Esophagus (tissue), 2 donors: Measurements from ENCODE around the gene TMC2. TPM values are rescaled to one million over a fixed set of nuclear protein-coding genes. Genes with fewer than 3 reads are reported as not detected.
"Not testable (repeated sequence)": the region's sequence is repeated elsewhere in the genome, so short reads cannot be mapped to it uniquely, and the experiment has no call there.

Experiments
- H3K27ac ChIP-seq, 2 donors: one replicate each; pipeline ENCODE4 v1.5.1; 2013; ENCODE audit warnings: low read depth in 2 of 2, mild to moderate bottlenecking in 2 of 2, inconsistent platforms in 1 of 2, low read length in 1 of 2, moderate library complexity in 1 of 2
- H3K27me3 ChIP-seq, 2 donors: one replicate each; pipeline ENCODE4 v1.6.1; 2013; ENCODE audit warnings: low read length in 2 of 2, control low read depth in 1 of 2, mild to moderate bottlenecking in 1 of 2; ENCODE audit not compliant: insufficient read depth in 2 of 2, control insufficient read depth in 1 of 2
- H3K36me3 ChIP-seq, 2 donors: one replicate each; pipeline ENCODE4 v1.6.1; 2013; ENCODE audit warnings: low read length in 1 of 2; ENCODE audit not compliant: control insufficient read depth in 2 of 2, insufficient read depth in 2 of 2
- H3K4me1 ChIP-seq, 2 donors: one replicate each; pipeline ENCODE4 v1.6.1; 2013; ENCODE audit warnings: low read length in 1 of 2; ENCODE audit not compliant: control insufficient read depth in 2 of 2, insufficient read depth in 2 of 2
- H3K4me3 ChIP-seq, 2 donors: one replicate each; pipeline ENCODE4 v1.5.1; 2013; ENCODE audit warnings: low read length in 2 of 2, mild to moderate bottlenecking in 2 of 2, low read depth in 1 of 2, moderate library complexity in 1 of 2
- H3K9me3 ChIP-seq, 2 donors: one replicate each; pipeline ENCODE4 v1.6.1; 2013; ENCODE audit warnings: mild to moderate bottlenecking in 2 of 2, low read depth in 1 of 2, low read length in 1 of 2, moderate library complexity in 1 of 2; ENCODE audit not compliant: control insufficient read depth in 2 of 2, insufficient read depth in 1 of 2
- WGBS, 2 donors: extraction: QIAGEN DNeasy Blood & Tissue Kit; methylation state at CpG; one replicate each; pipeline ENCODE4 v1.1.7; 2013; 5-methylcytosine and 5-hydroxymethylcytosine counted together
- polyA plus RNA-seq, 2 donors: library from polyadenylated mRNA; stranded (reverse); fragments of 200-250 nt; gene quantifications; one replicate each; pipeline ENCODE4 v1.2.3, GENCODE V29; 2013
- donor health status: healthy with polysubstance abuse.
- donor health status: Bipolar disorder and iron deficiency.

The TMC2 gene, protein sequence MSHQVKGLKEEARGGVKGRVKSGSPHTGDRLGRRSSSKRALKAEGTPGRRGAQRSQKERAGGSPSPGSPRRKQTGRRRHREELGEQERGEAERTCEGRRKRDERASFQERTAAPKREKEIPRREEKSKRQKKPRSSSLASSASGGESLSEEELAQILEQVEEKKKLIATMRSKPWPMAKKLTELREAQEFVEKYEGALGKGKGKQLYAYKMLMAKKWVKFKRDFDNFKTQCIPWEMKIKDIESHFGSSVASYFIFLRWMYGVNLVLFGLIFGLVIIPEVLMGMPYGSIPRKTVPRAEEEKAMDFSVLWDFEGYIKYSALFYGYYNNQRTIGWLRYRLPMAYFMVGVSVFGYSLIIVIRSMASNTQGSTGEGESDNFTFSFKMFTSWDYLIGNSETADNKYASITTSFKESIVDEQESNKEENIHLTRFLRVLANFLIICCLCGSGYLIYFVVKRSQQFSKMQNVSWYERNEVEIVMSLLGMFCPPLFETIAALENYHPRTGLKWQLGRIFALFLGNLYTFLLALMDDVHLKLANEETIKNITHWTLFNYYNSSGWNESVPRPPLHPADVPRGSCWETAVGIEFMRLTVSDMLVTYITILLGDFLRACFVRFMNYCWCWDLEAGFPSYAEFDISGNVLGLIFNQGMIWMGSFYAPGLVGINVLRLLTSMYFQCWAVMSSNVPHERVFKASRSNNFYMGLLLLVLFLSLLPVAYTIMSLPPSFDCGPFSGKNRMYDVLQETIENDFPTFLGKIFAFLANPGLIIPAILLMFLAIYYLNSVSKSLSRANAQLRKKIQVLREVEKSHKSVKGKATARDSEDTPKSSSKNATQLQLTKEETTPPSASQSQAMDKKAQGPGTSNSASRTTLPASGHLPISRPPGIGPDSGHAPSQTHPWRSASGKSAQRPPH
- not detected for polyA plus RNA-seq

DNA sequence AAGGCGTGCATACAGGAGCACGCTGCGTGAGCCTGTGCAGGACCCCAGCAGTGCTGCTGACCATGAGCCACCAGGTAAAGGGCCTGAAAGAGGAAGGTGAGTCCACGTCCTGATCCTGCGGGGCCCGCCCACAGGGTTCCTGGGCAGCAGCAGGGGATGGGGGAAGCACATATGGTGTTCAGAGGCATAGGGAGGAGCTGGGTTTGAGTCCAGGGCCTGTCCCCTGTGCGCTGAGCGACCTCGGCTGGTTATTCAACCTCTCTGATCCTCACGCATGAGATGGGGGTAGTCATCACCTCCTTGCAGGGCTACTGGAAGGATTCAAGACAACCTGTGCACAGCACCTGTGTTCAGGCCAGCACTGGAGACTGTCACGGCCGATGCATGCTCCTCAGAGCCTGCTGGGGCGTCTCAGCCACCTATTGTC, at the start of gene TMC2:
TMC2 (plus strand) TSS at position 14 of the 427 bp plus-strand sequence; CDS start at position 63, 49 bp downstream.
- Histone ChIP-seq H3K27me3 (no peaks in the 10 kb centered on the region), H3K4me1 (peaks cover 0 to 4% of the 10 kb centered on the region in 2 donors), H3K27ac (no peak within 1 kb of the TSS), H3K4me3 (no peak within 1 kb of the TSS), H3K36me3 (no peaks in the 10 kb centered on the region), H3K9me3 (no peaks in the 10 kb centered on the region)
- 72 to 79% methylated on average over 13 of the region's 13 CpGs for WGBS, 2 donors

DNA sequence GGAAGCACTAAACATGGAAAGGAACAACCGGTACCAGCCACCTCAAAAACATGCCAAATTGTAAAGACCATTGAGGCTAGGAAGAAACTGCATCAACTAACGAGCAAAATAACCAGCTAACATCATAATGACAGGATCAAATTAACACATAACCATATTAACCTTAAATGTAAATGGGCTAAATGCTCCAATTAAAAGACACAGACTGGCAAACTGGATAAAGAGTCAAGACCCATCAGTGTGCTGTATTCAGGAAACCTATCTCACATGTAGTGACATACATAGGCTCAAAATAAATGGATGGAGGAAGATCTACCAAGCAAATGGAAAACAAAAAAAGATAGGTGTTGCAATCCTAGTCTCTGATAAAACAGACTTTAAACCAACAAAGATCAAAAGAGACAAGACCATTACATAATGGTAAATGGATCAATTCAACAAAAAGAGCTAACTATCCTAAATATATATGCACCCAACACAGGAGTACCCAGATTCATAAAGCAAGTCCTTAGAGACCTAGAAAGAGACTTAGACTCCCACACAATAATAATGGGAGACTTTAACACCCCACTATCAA, 33.5 kb upstream of the TMC2 start:
- WGBS, 2 donors, result 92 to 100% methylated on average over 2 of the region's 2 CpGs
- not testable (repeated sequence) for H3K4me1 ChIP-seq, H3K4me3 ChIP-seq

DNA sequence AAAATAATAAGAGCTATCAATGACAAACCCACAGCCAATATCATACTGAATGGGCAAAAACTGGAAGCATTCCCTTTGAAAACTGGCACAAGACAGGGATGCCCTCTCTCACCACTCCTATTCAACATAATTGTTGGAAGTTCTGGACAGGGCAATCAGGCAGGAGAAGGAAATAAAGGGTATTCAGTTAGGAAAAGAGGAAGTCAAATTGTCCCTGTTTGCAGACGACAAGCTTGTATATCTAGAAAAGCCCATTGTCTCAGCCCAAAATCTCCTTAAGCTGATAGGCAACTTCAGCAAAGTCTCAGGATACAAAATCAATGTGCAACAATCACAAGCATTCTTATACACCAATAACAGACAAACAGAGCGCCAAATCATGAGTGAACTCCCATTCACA, 31.6 kb upstream of the TMC2 start:
- 83 to 86% methylated on average over 2 of the region's 2 CpGs for WGBS, 2 donors
- H3K9me3 ChIP-seq, H3K27ac ChIP-seq, H3K4me3 ChIP-seq, H3K27me3 ChIP-seq, H3K4me1 ChIP-seq, H3K36me3 ChIP-seq: not testable (repeated sequence)

More for the DNA sequence above, 33.5 kb upstream of the TMC2 start:
- not testable (repeated sequence) for H3K36me3 ChIP-seq, H3K27me3 ChIP-seq, H3K27ac ChIP-seq, H3K9me3 ChIP-seq

DNA sequence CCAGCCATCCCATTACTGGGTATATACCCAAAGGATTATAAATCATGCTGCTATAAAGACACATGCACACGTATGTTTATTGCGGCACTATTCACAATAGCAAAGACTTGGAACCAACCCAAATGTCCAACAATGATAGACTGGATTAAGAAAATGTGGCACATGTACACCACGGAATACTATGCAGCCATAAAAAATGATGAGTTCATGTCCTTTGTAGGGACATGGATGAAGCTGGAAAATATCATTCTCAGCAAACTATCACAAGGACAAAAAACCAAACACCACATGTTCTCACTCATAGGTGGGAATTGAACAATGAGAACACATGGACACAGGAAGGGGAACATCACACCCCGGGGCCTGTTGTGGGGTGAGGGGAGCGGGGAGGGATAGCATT, 29.9 kb upstream of the TMC2 start:
- not testable (repeated sequence) for H3K9me3 ChIP-seq, H3K36me3 ChIP-seq, H3K4me1 ChIP-seq, H3K27me3 ChIP-seq, H3K4me3 ChIP-seq, H3K27ac ChIP-seq
- 92 to 93% methylated on average over 3 of the region's 5 CpGs for WGBS, 2 donors

DNA sequence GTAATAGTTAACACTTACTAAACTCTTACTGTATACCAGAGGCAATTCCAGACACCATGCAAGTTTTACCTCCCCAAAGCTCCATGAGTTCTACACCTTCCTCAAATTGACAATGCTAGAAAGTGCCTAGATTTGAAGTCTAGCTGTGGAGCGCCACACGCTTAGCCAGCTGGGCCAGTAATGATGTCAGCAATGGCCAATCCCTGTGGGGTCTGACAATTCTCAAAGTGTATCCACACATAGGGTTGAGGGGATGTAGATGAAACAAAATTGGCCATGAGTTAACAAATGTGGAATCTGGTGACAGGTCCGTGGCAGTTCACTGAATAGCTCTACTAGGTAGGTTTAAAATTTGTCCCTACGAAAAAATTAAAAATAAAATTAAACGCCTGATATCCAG, 28.9 kb upstream of the TMC2 start:
- H3K9me3 ChIP-seq, result no peaks in the 10 kb centered on the region
- peak overlapping the region in 1 of 2 donors; percentile 49 for H3K27ac ChIP-seq
- no peak overlapping the region for H3K4me3 ChIP-seq
- no peaks in the 10 kb centered on the region for H3K27me3 ChIP-seq
- H3K36me3 ChIP-seq, result no peaks in the 10 kb centered on the region
- 72 to 79% methylated on average over 5 of the region's 5 CpGs for WGBS, 2 donors
- peaks cover 3 to 6% of the 10 kb centered on the region in 2 donors for H3K4me1 ChIP-seq

DNA sequence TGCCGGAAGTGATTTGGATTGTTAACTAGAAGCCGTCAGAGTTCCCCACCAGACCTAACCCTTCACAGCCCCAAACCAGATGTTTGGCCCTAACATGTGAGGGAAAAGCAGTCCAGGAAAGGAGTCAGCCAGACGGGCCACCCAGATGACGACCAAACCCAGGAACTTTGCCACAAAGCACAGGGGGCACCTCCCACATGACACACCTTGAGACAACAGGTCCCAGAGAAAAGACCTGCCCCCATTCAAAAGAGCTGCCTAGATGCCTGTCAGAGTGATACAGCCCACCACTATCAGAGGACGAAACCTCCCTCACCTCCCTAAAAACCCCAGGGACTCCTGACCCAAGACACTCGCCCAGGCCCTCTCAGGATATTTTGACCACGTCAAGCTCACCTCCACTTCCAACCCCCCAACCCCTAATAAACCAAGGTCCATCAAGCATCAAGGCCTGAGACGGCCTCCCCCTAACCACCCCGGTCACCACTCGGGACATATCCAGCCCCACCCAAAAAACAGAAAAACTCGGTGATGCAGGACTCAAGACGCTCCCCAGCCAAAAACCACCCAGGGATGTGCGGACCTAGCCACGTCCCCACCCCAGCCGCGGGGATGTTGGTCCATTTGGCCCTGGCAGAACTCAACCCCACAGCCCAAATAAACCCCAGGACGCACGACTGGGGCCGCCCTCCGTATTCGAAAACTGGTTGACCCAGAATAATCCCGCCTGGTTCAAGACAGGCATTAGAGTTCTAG, 28.3 kb upstream of the TMC2 start:
- Histone ChIP-seq H3K4me1 (peaks cover 3 to 6% of the 10 kb centered on the region in 2 donors), H3K9me3 (no peaks in the 10 kb centered on the region), H3K4me3 (peak overlapping the region; percentile 89 to 91), H3K36me3 (no peaks in the 10 kb centered on the region), H3K27me3 (no peaks in the 10 kb centered on the region), H3K27ac (peak overlapping the region; percentile 60 to 77)
- 8 to 15% methylated on average over 22 of the region's 22 CpGs for WGBS, 2 donors

DNA sequence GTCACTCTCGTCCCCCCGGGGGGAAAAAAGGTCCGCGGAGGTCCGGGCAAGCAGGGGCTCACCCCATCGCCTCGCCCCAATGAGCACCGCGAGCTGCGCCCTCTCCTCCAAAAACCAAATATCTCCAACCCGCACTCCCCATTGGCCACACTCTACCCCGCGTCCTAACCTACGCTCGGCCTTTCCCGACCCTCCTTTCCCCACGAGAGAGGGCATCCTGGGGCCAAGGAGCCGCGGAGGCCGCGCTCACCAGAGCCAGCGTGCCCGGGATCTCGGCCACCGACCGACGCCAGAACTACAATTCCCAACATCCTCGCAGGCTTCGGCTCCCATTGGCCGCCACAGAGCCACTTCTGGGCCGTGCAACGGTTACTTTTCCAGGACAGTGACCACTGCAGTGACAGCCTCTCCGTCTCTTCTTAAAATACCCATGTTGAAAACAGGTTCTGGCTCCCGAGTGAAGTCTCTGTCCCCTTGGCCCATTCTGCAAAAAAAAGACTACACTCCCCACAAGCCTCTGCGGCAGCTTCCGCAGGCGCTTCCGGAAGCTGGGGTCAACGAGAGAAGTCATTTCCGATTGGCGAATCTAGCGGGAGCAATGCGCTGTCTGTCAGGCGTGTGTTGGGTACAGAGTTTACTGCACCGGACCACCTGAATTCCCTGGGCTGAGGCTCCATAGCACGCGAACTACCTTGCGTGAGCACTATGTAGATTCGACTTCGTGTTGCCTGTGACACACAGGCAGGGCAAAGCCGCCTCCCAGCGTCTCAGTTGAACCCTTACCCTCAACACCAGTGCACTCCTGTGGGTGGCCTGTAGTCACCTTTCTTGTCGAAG, 27.5 kb upstream of the TMC2 start, which contains the start of gene ZNF343:
ZNF343 (minus strand) TSS at position 285 of the 837 bp plus-strand sequence. CDS start 15,020 bp downstream, outside the sequence.
- Histone ChIP-seq H3K27me3 (no peaks in the 10 kb centered on the region), H3K4me3 (peak within 1 kb of the TSS; percentile 89 to 91), H3K27ac (peak within 1 kb of the TSS; percentile 60 to 77), H3K4me1 (peaks cover 3 to 6% of the 10 kb centered on the region in 2 donors), H3K9me3 (no peaks in the 10 kb centered on the region), H3K36me3 (no peaks in the 10 kb centered on the region)
- 1% methylated on average over 53 of the region's 53 CpGs for WGBS, 2 donors

DNA sequence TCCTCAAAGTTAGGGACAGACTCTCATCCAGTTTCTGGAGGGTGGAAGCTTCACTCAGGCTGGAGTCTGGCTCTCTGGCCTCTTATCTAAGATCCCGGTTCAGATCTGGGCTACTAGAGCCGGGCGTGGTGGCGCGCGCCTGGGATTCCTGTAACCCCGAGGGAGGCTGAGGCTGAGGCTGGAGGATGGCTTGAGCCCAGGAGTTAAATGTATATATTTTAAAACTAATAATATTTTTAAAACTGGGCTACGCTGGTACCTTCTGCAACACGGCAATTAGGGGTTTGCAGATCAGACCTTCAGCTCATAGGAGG, 26.9 kb upstream of the TMC2 start:
- H3K4me1 ChIP-seq, result peaks cover 3 to 6% of the 10 kb centered on the region in 2 donors
- H3K36me3 ChIP-seq, result no peaks in the 10 kb centered on the region
- peak overlapping the region; percentile 89 to 91 for H3K4me3 ChIP-seq
- WGBS, 2 donors, result 56 to 61% methylated on average over 9 of the region's 9 CpGs
- peak overlapping the region in 1 of 2 donors; percentile 77 for H3K27ac ChIP-seq
- no peaks in the 10 kb centered on the region for H3K9me3 ChIP-seq
- H3K27me3 ChIP-seq, result no peaks in the 10 kb centered on the region
